K562 (cell line): ENCODE results near the gene PHLDB3. TPM values are rescaled to one million over a fixed set of nuclear protein-coding genes. Genes with fewer than 3 reads are reported as not detected.

Experiments
- BACH1 ChIP-seq: fragments of 200-800 bp; sonication (Bioruptor generic); IDR thresholded peaks from 2 replicates; pipeline ENCODE4 v1.6.1; 2016; ENCODE audit warnings: missing genetic modification characterization, missing compliant biosample characterization
- ERF ChIP-seq: fragments of 450-650 bp; formaldehyde crosslinking; IDR thresholded peaks from 2 replicates; pipeline ENCODE4 v1.4.0; 2020; ENCODE audit warnings: mild to moderate bottlenecking, mixed read lengths
- NCOA2 ChIP-seq, 2 experiments: fragments of 450-650 bp; IDR thresholded peaks; 2 replicates each; pipeline ENCODE4 v1.6.1; 2018; ENCODE audit warnings: mild to moderate bottlenecking in 2 of 2, moderate library complexity in 1 of 2; ENCODE audit not compliant: partially characterized antibody in 2 of 2
- NR4A1 ChIP-seq, 2 experiments: fragments of 250-450 bp in 1 of 2; fragments of 450-650 bp in 1 of 2; sonication (Bioruptor Pico) in 1 of 2; IDR thresholded peaks; 2 replicates each; pipeline versions ENCODE4 v1.4.0 to v1.6.1; 2016 to 2020; ENCODE audit warnings: mild to moderate bottlenecking in 2 of 2, missing compliant biosample characterization in 1 of 2, missing genetic modification characterization in 1 of 2, moderate library complexity in 1 of 2
- PURB ChIP-seq: sonication (generic); formaldehyde crosslinking; IDR thresholded peaks from 2 replicates; pipeline ENCODE4 v1.9.0; 2021; ENCODE audit warnings: low read depth, mild to moderate bottlenecking, missing genetic modification reagents
- RBM25 ChIP-seq: fragments of 200-400 bp; formaldehyde crosslinking; IDR thresholded peaks from 2 replicates; pipeline ENCODE4 v1.6.1; 2018; ENCODE audit warnings: low read length, low read depth, moderate library complexity; ENCODE audit not compliant: severe bottlenecking
- VEZF1 ChIP-seq: fragments of 200-800 bp; sonication (Bioruptor generic); IDR thresholded peaks from 2 replicates; pipeline ENCODE4 v1.6.1; 2017; ENCODE audit warnings: missing genetic modification characterization, missing compliant biosample characterization
- ZHX1 ChIP-seq: fragments of 150-350 bp; conservative IDR thresholded peaks from 2 replicates; pipeline ENCODE4 v1.6.1; 2014; ENCODE audit warnings: low read length
- polyA plus RNA-seq, 8 experiments: library from polyadenylated mRNA; depleted of rRNA in 4 of 8; stranded (reverse) in 5 of 8; unstranded in 3 of 8; fragments of >200 nt; fragmentation: Nextera tagmentation in 2 of 8; fragmentation: Illumina TruSeq in 1 of 8; extraction: Ambion mirVana in 2 of 8; extraction: Trizol in 1 of 8; gene quantifications; 2 replicates each; pipeline versions ENCODE4 v1.2.1 to v1.2.3, GENCODE V29; 2011 to 2014; ENCODE audit warnings: inconsistent platforms in 1 of 8, missing spikeins in 1 of 8
- total RNA-seq, 7 experiments: library from RNA; depleted of rRNA in 6 of 7; stranded (reverse); fragments of >200 nt in 6 of 7; fragmentation: Illumina TruSeq in 2 of 7; extraction: Trizol in 2 of 7; gene quantifications; 2 replicates each; pipeline versions ENCODE4 v1.2.1 to v1.2.3, GENCODE V29; 2011 to 2021; ENCODE audit warnings: low replicate concordance in 1 of 7
- TF ChIP-seq, protein P1 (sequence below): sonication (generic); formaldehyde crosslinking; IDR thresholded peaks from 2 replicates; pipeline ENCODE4 v1.8.0; 2023; ENCODE audit warnings: mild to moderate bottlenecking, missing genetic modification reagents
- TF ChIP-seq, protein P2 (sequence below), 2 experiments: fragments of 150-350 bp in 1 of 2; IDR thresholded peaks; 2 replicates each; pipeline ENCODE4 v1.6.1; 2012 to 2016; ENCODE audit warnings: low read depth in 2 of 2, low read length in 2 of 2, mild to moderate bottlenecking in 1 of 2, moderate library complexity in 1 of 2
- TF ChIP-seq, protein P3 (sequence below): fragments of 150-350 bp; IDR thresholded peaks from 2 replicates; pipeline ENCODE4 v1.6.1; 2014; ENCODE audit warnings: low read depth, mild to moderate bottlenecking, low read length, borderline replicate concordance

The PHLDB3 gene
- total and polyA plus RNA-seq, 9 of the 15 experiments (the other 6 are each of a cell fraction or from before 2014, with no cell fraction given): 0.04 to 23.5 (median 3.9) TPM

- TF ChIP-seq, protein P1, sequence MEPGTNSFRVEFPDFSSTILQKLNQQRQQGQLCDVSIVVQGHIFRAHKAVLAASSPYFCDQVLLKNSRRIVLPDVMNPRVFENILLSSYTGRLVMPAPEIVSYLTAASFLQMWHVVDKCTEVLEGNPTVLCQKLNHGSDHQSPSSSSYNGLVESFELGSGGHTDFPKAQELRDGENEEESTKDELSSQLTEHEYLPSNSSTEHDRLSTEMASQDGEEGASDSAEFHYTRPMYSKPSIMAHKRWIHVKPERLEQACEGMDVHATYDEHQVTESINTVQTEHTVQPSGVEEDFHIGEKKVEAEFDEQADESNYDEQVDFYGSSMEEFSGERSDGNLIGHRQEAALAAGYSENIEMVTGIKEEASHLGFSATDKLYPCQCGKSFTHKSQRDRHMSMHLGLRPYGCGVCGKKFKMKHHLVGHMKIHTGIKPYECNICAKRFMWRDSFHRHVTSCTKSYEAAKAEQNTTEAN (CRISPR knock-in tag): no peak
- TF ChIP-seq ERF (CRISPR knock-in tag) (0 out of 2 replicates have a peak, but pooled peaks have one; percentile 13), NR4A1 (CRISPR knock-in tag; IDR thresholded peaks at IDR 0.05) (no peak), NR4A1 (tag; IDR thresholded peaks at IDR 0.05) (no peak), NCOA2 (IDR thresholded peaks at IDR 0.05; ENCODE audit: partially characterized antibody in 2 of 2) (no peak), PURB (CRISPR knock-in tag) (no peak), VEZF1 (CRISPR knock-in tag) (peak; percentile 62; the same call in 1 of the 2 replicates), ZHX1 (no peak), BACH1 (tag) (no peak), RBM25 (no peak)
- TF ChIP-seq, protein P2, sequence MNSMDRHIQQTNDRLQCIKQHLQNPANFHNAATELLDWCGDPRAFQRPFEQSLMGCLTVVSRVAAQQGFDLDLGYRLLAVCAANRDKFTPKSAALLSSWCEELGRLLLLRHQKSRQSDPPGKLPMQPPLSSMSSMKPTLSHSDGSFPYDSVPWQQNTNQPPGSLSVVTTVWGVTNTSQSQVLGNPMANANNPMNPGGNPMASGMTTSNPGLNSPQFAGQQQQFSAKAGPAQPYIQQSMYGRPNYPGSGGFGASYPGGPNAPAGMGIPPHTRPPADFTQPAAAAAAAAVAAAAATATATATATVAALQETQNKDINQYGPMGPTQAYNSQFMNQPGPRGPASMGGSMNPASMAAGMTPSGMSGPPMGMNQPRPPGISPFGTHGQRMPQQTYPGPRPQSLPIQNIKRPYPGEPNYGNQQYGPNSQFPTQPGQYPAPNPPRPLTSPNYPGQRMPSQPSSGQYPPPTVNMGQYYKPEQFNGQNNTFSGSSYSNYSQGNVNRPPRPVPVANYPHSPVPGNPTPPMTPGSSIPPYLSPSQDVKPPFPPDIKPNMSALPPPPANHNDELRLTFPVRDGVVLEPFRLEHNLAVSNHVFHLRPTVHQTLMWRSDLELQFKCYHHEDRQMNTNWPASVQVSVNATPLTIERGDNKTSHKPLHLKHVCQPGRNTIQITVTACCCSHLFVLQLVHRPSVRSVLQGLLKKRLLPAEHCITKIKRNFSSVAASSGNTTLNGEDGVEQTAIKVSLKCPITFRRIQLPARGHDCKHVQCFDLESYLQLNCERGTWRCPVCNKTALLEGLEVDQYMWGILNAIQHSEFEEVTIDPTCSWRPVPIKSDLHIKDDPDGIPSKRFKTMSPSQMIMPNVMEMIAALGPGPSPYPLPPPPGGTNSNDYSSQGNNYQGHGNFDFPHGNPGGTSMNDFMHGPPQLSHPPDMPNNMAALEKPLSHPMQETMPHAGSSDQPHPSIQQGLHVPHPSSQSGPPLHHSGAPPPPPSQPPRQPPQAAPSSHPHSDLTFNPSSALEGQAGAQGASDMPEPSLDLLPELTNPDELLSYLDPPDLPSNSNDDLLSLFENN (IDR thresholded peaks at IDR 0.05; ENCODE audit: low read depth in 2 of 2, low read length in 2 of 2): no peak
- TF ChIP-seq, protein P3, sequence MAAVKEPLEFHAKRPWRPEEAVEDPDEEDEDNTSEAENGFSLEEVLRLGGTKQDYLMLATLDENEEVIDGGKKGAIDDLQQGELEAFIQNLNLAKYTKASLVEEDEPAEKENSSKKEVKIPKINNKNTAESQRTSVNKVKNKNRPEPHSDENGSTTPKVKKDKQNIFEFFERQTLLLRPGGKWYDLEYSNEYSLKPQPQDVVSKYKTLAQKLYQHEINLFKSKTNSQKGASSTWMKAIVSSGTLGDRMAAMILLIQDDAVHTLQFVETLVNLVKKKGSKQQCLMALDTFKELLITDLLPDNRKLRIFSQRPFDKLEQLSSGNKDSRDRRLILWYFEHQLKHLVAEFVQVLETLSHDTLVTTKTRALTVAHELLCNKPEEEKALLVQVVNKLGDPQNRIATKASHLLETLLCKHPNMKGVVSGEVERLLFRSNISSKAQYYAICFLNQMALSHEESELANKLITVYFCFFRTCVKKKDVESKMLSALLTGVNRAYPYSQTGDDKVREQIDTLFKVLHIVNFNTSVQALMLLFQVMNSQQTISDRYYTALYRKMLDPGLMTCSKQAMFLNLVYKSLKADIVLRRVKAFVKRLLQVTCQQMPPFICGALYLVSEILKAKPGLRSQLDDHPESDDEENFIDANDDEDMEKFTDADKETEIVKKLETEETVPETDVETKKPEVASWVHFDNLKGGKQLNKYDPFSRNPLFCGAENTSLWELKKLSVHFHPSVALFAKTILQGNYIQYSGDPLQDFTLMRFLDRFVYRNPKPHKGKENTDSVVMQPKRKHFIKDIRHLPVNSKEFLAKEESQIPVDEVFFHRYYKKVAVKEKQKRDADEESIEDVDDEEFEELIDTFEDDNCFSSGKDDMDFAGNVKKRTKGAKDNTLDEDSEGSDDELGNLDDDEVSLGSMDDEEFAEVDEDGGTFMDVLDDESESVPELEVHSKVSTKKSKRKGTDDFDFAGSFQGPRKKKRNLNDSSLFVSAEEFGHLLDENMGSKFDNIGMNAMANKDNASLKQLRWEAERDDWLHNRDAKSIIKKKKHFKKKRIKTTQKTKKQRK: no peak
These were observed 41.0 kb downstream of the PHLDB3 start (continued) for GRCh38 chr19:43463381-43464133.
